Left renal cortex interstitium (tissue), 4 donors: ENCODE measurements around the gene UBR7. TPM values are rescaled to one million over a fixed set of nuclear protein-coding genes. Genes with fewer than 3 reads are reported as not detected.
"Not testable (repeated sequence)": the region's sequence is repeated elsewhere in the genome, so short reads cannot be mapped to it uniquely, and the experiment has no call there.

Experiments
- DNase-seq, 4 donors: peaks; one replicate each; pipeline ENCODE4 v3.0.0-alpha.2; 2013; ENCODE audit warnings: low read depth in 4 of 4, low spot score in 2 of 4, missing footprints in 1 of 4
- polyA plus RNA-seq, 4 donors: library from polyadenylated mRNA; unstranded; fragments of 120-200 nt; gene quantifications; one replicate each; pipeline ENCODE4 v1.2.1, GENCODE V29; 2013; ENCODE audit not compliant: insufficient read length in 4 of 4

Gene UBR7, protein sequence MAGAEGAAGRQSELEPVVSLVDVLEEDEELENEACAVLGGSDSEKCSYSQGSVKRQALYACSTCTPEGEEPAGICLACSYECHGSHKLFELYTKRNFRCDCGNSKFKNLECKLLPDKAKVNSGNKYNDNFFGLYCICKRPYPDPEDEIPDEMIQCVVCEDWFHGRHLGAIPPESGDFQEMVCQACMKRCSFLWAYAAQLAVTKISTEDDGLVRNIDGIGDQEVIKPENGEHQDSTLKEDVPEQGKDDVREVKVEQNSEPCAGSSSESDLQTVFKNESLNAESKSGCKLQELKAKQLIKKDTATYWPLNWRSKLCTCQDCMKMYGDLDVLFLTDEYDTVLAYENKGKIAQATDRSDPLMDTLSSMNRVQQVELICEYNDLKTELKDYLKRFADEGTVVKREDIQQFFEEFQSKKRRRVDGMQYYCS
- polyA plus RNA-seq = 10 to 100 TPM; 35.4 to 43.1 (median 36.6) TPM

- peak; percentile 82 to 97 (median 91) for DNase-seq
Observed at GRCh38 chr14:93206793-93207467, at the start of gene UBR7, which contains the start of gene GON7. Gene UBR7 (plus strand): TSS chr14:93207256. CDS start chr14:93207292, 36 bp downstream. Gene GON7 (minus strand): TSS chr14:93207065. CDS start chr14:93207037, 28 bp downstream.

GRCh38 chr14:93158349-93158748, 48.7 kb upstream of the UBR7 start:
- DNase-seq = not testable (repeated sequence)

DNA sequence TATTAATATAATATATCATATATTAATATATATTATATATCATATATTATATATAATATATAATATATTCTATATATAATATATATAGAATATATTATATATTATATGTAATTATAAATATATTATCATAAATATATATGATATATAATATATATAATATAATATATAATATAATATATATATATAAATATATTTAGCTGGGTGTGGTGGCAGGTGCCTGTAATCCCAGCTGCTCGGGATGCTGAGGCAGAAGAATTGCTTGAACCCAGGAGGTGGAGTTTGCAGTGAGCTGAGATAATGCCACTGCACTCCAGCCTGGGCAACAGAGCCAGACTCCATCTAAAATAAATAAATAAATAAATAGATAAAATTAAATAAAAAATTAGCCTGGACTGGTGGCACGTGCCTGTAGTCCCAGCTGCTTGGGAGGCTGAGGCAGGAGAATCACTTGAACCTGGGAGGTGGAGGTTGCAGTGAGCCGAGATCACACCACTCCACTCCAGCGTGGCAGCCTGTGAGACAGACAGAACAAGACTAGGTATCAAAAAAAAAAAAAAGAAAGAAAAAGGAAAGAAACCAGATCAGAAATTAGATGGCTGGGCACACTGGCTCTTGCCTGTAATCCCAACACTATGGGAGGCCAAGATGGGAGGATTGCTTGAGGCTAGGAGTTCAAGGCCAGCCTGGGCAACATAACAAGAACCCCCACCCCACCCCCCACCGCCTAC, 47.3 kb upstream of the UBR7 start:
- DNase-seq = not testable (repeated sequence)

DNA sequence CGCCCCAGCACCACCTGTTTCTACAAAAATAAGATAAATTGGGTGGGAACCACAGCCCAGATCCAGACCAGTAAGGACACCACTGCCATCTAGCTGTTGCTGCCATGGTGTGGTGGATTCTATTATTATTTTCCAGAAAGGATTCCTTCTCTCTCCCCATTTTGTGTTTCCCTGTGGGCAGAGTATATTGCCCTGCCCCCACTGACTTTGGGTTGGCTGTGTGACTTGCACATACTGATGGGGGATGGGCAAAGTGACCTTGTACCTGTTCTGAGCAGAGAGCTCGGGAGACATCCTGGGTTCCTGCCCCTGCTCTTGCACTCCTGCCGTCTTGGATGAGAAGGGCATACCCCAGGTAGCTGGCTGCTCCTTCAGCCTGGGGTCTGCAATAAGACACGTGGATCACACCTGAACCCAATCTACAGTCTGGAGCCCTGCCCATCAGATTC, 46.7 kb upstream of the UBR7 start:
- no peak for DNase-seq

GRCh38 chr14:93161411-93161940, 45.6 kb upstream of the UBR7 start:
- DNase-seq = no peak

- no peak for DNase-seq
Observed at GRCh38 chr14:93163564-93163963, 43.5 kb upstream of the UBR7 start.

GRCh38 chr14:93165271-93166265, 41.5 kb upstream of the UBR7 start:
- not testable (repeated sequence) for DNase-seq

- DNase-seq = not testable (repeated sequence)
Observed at GRCh38 chr14:93168610-93169009, 38.4 kb upstream of the UBR7 start.

GRCh38 chr14:93169619-93170018, 37.4 kb upstream of the UBR7 start:
- not testable (repeated sequence) for DNase-seq

GRCh38 chr14:93170141-93170540, 36.9 kb upstream of the UBR7 start:
- DNase-seq = not testable (repeated sequence)

GRCh38 chr14:93171376-93171775, 35.7 kb upstream of the UBR7 start:
- DNase-seq = no peak

GRCh38 chr14:93173943-93174395, 33.1 kb upstream of the UBR7 start:
- DNase-seq = no peak

DNA sequence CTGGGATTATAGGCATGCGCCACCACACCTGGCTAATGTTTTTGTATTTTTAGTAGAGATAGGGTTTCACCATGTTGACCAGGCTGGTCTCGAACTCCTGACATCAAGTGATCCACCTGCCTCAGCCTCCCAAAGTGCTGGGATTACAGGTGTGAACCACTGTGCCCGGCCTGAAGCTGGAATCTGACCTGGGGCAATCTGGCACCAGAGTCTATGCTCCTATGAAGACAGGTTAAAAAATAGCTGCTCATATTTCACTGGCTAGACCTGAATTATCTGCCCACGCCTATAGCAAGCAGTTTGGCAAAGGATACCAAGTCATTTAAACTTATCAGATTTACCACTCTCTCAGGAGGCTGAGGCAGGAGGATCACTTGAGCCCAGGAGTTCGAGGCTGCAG, 32.3 kb upstream of the UBR7 start:
- not testable (repeated sequence) for DNase-seq

GRCh38 chr14:93175492-93175891, 31.6 kb upstream of the UBR7 start:
- no peak for DNase-seq

DNA sequence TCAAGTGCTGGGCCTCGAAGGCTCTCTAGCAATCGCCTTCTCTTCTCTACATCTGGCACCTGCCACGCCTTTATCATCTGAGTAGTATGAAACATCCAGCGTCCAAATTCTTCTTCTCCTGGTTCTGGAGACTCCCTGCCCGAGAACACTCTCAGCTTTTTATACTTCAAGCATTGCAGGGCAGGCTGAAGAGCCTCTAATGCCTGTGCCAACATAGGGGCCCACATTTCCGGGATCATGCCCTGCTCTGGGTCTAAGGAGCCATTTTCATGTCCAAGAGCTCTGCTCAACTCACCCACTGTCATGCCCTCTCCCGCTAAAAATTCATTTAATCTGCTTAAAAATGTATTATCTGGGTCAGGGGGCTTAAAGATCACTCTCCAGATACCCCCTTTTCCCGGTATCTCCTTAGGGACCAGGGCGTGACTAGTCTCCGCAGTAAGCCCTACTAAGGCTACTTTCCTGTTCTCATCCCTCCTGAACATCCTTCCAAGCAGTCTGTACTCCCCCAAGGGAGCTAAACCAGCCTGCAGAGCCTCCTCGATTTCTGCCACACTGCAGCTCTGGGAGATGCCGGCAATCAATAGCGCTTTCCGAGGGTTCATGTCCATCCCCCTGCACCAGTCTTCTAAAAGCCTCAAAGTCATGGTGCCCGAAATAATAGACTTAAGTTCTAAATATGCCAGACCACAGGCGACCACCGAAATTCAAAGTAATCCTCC, 23.3 kb upstream of the UBR7 start:
- DNase-seq = no peak

DNA sequence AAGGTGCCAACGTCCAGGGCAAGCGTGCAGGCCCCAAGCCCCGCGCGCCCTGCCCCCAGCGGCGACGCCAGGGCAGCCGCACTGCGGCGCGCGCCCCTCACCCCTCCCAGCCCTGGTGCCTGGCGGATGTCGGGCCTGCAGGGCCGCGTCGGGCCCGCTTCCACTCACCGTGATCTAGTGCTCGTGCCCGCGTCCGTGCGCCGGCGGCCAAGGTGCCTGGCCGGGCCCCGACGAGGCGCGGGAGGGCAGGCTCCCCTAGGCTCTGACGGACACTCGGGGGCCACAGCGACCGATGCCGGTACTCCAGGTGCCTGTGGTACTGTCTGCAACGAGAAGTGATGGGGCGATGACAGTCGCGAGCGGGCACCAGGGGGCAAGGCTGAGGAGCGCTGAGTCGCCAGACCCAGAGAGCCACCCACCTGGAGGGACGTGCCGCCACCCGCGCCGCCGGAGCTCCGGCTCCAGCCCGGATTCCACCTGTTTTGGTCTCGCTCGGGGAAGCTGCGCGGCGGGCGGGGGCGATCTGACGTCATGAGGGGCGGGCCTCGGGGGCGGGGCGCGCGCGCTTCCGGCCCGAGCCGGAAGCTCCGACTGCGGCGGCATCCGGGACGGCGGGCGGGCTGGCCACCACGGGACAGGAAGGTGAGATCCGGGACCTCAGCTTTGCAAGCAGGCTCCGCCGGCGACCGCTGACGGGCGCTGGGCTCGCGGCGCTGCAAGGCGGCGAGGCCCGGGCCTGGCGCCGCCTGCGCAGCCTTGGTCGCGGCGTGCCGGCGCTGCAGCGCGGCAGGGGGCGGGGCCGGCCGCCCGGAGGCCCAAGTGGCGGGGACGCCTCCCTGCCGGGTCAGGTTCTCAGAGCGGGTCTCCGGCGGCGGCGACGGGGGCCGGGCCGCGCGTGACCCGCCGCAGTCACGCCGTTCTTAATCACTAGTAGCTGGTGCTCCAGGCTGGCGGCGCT, 22.4 kb upstream of the UBR7 start, which contains the start of the genes LYSET and MOAP1:
Gene LYSET, plus strand, starts transcription at position 927 of the 958 bp plus-strand sequence. CDS start 89 bp downstream, outside the sequence.
Gene MOAP1, minus strand, starts transcription at position 507 of the 958 bp plus-strand sequence. CDS start 655 bp downstream, outside the sequence.
- peak; percentile 67 to 76 (median 68) for DNase-seq

DNA sequence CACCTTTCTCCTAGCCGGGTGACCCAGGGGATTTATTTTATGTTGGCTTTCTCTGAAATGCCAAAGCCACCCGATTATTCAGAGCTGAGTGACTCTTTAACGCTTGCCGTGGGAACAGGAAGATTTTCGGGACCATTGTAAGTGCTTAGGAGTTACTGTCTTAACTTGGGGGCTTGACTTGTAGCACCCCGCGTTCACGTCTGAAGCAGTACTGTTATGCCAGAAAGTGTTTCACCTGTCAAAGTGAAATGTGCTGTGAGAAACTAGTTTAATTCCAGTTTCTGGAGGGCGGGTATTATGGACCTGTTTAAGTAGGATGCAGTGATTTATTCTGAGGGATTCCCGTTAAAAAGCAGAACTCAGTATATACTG, 21.7 kb upstream of the UBR7 start:
- DNase-seq = peak in 3 of 4 donors; percentile 4 to 27 (median 20)
